Esophagus (tissue), 2 donors: Measurements from ENCODE around the gene SCD5. TPM values are rescaled to one million over a fixed set of nuclear protein-coding genes. Genes with fewer than 3 reads are reported as not detected.

Experiments
- H3K27ac ChIP-seq, 2 donors: one replicate each; pipeline ENCODE4 v1.5.1; 2013; ENCODE audit warnings: low read depth in 2 of 2, mild to moderate bottlenecking in 2 of 2, inconsistent platforms in 1 of 2, low read length in 1 of 2, moderate library complexity in 1 of 2
- H3K27me3 ChIP-seq, 2 donors: one replicate each; pipeline ENCODE4 v1.6.1; 2013; ENCODE audit warnings: low read length in 2 of 2, control low read depth in 1 of 2, mild to moderate bottlenecking in 1 of 2; ENCODE audit not compliant: insufficient read depth in 2 of 2, control insufficient read depth in 1 of 2
- H3K36me3 ChIP-seq, 2 donors: one replicate each; pipeline ENCODE4 v1.6.1; 2013; ENCODE audit warnings: low read length in 1 of 2; ENCODE audit not compliant: control insufficient read depth in 2 of 2, insufficient read depth in 2 of 2
- H3K4me1 ChIP-seq, 2 donors: one replicate each; pipeline ENCODE4 v1.6.1; 2013; ENCODE audit warnings: low read length in 1 of 2; ENCODE audit not compliant: control insufficient read depth in 2 of 2, insufficient read depth in 2 of 2
- H3K4me3 ChIP-seq, 2 donors: one replicate each; pipeline ENCODE4 v1.5.1; 2013; ENCODE audit warnings: low read length in 2 of 2, mild to moderate bottlenecking in 2 of 2, low read depth in 1 of 2, moderate library complexity in 1 of 2
- H3K9me3 ChIP-seq, 2 donors: one replicate each; pipeline ENCODE4 v1.6.1; 2013; ENCODE audit warnings: mild to moderate bottlenecking in 2 of 2, low read depth in 1 of 2, low read length in 1 of 2, moderate library complexity in 1 of 2; ENCODE audit not compliant: control insufficient read depth in 2 of 2, insufficient read depth in 1 of 2
- WGBS, 2 donors: extraction: QIAGEN DNeasy Blood & Tissue Kit; methylation state at CpG; one replicate each; pipeline ENCODE4 v1.1.7; 2013; 5-methylcytosine and 5-hydroxymethylcytosine counted together
- polyA plus RNA-seq, 2 donors: library from polyadenylated mRNA; stranded (reverse); fragments of 200-250 nt; gene quantifications; one replicate each; pipeline ENCODE4 v1.2.3, GENCODE V29; 2013
- donor health status: healthy with polysubstance abuse.
- donor health status: Bipolar disorder and iron deficiency.

Gene SCD5
- polyA plus RNA-seq, 2 donors, result 2.5 to 2.9 TPM

DNA sequence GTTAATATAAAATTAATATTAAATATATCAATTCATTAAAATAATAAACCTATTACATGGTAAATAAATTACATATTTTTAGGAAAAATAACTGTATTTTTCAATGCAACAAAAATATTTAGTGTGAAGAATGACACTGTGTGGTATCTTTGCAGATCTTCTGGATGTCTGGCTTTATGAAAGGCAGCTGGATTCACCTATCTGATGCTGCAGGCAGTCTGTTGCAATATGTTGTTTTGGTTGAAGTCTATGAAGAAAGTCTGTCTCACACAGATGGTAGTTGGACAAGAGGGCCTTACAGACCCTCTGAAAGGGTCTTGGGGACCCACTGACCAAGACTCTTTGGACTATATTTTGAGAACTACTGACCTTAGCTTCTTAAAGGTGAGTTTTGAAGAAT lies 147.7 kb downstream of the SCD5 start:
- no peaks in the 10 kb centered on the region for H3K4me1 ChIP-seq

DNA sequence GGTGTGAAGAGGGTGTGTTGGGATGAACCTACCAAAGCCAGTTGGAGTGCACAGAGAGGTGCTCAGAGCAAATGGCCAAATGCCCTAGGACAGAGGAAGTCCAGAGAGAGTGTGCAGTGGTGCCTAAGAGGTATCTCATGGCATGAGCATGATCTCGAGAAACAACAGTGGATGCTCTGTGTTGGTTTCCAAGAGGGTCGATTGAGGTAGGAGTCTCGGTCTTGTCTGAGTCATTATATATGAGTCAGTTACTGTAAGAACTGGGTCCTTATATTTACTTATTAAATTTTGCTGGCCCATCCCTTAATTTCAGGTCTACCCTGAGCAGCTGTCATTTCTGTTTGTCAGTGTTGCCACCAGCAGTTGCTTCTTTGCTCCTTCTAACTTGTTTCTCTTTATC lies 150.2 kb downstream of the SCD5 start:
- Histone ChIP-seq H3K4me1 (no peaks in the 10 kb centered on the region), H3K4me3 (no peak overlapping the region), H3K9me3 (no peaks in the 10 kb centered on the region), H3K27ac (no peak overlapping the region), H3K27me3 (no peaks in the 10 kb centered on the region), H3K36me3 (peaks cover 0 to 3% of the 10 kb centered on the region in 2 donors)
- WGBS, 2 donors, result 57 to 59% methylated on average over 3 of the region's 3 CpGs

More for the DNA sequence above, 147.7 kb downstream of the SCD5 start:
- Histone ChIP-seq H3K9me3 (no peaks in the 10 kb centered on the region), H3K36me3 (peaks cover 0 to 3% of the 10 kb centered on the region in 2 donors), H3K4me3 (no peak overlapping the region), H3K27me3 (no peaks in the 10 kb centered on the region), H3K27ac (no peak overlapping the region)

DNA sequence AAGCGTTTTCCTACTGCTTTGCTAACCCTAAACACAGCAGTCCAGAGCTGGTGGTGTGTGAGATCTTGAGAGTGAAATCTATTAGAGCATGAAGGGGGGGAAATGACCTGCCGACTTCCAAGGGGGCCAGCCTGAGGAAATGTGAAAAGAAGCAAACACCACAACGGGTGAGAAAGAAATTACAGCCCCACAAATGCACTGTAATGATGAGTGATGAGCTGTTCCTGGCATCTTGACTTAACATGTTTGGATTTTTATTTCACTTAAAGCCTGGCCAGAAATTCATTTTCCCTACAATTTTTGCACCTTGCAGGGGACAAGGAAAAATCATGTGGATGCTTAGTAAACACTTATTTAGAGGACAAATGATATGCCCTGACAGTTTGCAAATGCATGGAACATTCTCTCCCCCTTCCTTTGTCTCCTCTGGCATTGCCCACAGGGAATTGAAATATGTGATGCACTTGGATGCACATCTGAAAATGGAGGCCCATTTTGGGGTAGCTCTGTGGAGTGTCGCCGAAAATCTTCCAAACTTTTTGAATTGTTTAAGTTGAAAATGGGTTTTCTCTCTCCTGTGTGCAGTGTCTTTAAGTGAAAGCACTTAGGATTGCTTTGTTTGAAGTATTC lies 152.5 kb downstream of the SCD5 start:
- Histone ChIP-seq H3K9me3 (no peaks in the 10 kb centered on the region), H3K4me3 (no peak overlapping the region), H3K27ac (no peak overlapping the region), H3K27me3 (no peaks in the 10 kb centered on the region), H3K36me3 (peaks cover 0 to 3% of the 10 kb centered on the region in 2 donors), H3K4me1 (no peaks in the 10 kb centered on the region)
- WGBS, 2 donors, result 60 to 62% methylated on average over 5 of the region's 5 CpGs

DNA sequence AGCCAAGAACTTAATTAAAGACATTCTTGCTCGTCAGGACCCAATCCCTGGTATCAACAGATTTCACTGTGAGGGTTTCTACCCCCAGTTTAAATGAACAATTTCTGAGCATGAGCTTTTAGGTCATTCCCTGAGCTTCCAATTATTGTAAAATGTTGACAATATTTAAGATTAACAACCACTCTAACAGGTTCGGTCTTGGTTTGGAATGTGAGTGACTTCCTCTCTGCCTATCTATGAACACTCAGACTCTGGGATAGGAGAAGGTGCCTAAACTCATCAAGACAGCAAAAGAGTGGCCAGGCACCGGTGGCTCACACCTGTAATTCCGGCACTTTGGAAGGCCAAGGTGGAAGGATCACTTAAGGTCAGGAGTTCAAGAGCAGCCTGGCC lies 153.9 kb downstream of the SCD5 start:
- Histone ChIP-seq H3K27me3 (no peaks in the 10 kb centered on the region), H3K4me1 (no peaks in the 10 kb centered on the region), H3K27ac (no peak overlapping the region), H3K36me3 (peaks cover 0 to 3% of the 10 kb centered on the region in 2 donors), H3K4me3 (no peak overlapping the region), H3K9me3 (no peaks in the 10 kb centered on the region)
- 54 to 55% methylated on average over 4 of the region's 4 CpGs for WGBS, 2 donors

DNA sequence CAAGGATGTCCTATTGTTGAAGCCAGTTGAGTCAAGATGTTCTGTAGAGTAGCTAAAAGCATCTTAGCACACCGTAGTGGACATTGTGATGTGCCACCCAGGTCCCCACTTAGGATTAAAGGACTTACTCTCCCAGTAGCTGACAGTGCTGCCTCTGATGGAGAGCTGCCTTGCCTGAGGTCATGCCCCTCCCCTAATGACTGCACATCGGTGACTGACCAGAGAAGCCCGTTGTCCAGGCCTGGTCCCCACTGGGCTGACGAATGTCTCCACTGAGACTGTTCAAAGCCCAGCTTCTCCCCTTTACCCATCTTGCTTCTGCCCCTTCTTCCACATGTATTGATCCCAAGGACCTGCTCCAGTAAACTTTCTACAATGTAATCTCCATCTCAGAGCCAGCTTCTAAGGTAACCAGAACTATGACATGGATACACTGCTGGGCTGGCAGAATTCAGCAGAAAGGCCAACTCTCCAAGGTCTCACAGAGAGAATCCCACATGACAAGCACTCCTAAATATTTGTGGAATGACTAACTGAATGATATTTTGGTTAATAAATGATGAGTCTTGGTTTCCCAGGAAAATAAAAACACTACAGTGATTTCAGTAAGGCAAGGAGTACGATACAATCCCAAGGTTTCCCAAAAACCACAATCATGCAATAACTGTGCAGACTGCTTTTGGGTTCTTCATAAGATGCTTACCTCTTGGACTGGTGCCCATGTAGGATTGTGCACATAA lies 154.4 kb downstream of the SCD5 start:
- no peaks in the 10 kb centered on the region for H3K4me1 ChIP-seq
- H3K4me3 ChIP-seq, result no peak overlapping the region
- H3K9me3 ChIP-seq, result no peaks in the 10 kb centered on the region
- WGBS, 2 donors, result 87 to 91% methylated on average over 5 of the region's 5 CpGs
- H3K27me3 ChIP-seq, result no peaks in the 10 kb centered on the region
- H3K36me3 ChIP-seq, result no peaks in the 10 kb centered on the region
- no peak overlapping the region for H3K27ac ChIP-seq

DNA sequence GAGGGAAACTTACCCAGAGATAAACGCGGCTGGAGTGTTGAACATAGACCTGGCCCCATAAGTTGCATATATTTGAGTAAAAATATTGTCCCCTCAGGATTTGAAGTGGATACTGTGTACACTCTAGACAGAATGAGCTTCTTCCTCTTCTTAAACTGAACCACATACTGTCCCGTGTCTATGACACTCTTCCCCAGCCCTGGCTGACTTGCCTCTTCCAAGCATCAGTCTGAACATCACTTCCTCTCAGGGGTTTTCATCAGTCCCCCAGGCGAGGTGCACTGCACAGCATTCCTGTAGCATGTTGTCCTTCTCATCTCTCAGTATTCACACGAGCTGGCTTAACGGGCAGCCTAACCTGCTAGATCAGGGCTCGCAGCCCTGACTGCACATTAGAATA lies 156.3 kb downstream of the SCD5 start:
- WGBS, 2 donors, result 71 to 74% methylated on average over 7 of the region's 7 CpGs

DNA sequence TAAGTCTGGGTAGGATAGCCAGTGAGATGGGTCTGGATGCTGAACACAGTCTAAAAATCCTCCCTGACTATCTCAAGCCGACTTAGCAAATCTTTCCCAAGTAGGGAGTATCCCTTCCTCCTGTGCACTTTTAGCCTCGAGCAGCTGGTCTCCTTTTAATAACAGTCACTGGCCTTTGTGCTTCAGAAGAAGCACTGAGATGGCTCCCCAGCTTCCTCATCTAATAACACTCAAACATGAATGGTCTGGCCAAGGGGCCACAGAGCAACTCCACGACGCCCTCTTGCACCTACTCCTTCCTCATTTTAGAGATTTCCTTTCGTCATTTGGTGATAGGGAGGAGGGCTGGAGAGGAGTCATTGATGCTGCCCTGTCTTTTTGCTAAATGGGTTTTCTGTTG lies 158.1 kb downstream of the SCD5 start:
- 64 to 73% methylated on average over 5 of the region's 5 CpGs for WGBS, 2 donors
- Histone ChIP-seq H3K4me1 (no peaks in the 10 kb centered on the region), H3K9me3 (no peaks in the 10 kb centered on the region), H3K4me3 (no peak overlapping the region), H3K27ac (no peak overlapping the region), H3K36me3 (no peaks in the 10 kb centered on the region), H3K27me3 (no peaks in the 10 kb centered on the region)

More for the DNA sequence above, 156.3 kb downstream of the SCD5 start:
- Histone ChIP-seq H3K9me3 (no peaks in the 10 kb centered on the region), H3K4me1 (no peaks in the 10 kb centered on the region), H3K36me3 (no peaks in the 10 kb centered on the region), H3K27me3 (no peaks in the 10 kb centered on the region), H3K4me3 (no peak overlapping the region), H3K27ac (no peak overlapping the region)

DNA sequence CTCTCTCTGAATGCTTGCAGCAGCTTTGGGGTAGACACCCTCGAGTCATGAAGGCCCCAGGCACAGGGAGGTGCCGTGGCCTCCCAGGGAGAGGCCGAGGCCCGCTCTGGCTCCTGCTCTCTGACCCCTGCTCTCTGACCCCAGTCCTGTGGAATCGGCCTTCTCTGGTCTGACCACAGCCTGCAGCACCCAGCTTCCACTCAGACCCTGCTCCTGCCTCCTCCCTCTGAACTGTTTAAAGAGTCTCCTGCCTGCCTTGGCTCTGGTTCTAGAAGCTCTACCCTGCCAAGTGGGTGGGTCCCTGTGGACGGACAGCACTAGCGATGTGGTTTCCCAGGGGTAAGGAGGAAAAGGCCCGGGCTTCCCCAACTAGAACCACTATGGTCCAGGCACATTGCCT lies 158.6 kb downstream of the SCD5 start:
- H3K27me3 ChIP-seq, result no peaks in the 10 kb centered on the region
- H3K27ac ChIP-seq, result no peak overlapping the region
- no peak overlapping the region for H3K4me3 ChIP-seq
- WGBS, 2 donors, result 65 to 72% methylated on average over 8 of the region's 8 CpGs
- H3K4me1 ChIP-seq, result no peaks in the 10 kb centered on the region
- no peaks in the 10 kb centered on the region for H3K36me3 ChIP-seq
- no peaks in the 10 kb centered on the region for H3K9me3 ChIP-seq

DNA sequence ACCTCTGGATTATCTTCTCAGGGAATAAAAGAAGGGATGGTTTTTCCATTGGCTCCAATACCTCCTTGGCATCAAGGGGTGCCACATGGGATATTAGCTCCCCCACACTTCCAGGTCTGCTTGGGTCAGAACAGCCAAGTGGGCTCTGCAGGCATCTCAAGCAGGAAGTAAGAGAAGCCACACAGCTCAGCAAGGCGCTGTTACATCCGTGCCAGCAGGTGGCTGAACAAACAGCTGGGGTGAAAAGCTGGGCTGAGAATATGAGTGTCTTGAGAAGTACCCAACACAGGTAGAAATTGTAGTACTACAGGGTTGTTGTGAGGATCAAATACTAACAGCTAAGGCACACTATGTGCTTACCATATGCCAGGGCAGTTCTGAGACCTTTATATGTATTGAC lies 160.1 kb downstream of the SCD5 start:
- no peaks in the 10 kb centered on the region for H3K36me3 ChIP-seq
- no peak overlapping the region for H3K4me3 ChIP-seq
- no peaks in the 10 kb centered on the region for H3K9me3 ChIP-seq
- H3K27me3 ChIP-seq, result no peaks in the 10 kb centered on the region
- H3K27ac ChIP-seq, result no peak overlapping the region
- 71 to 80% methylated on average over 2 of the region's 2 CpGs for WGBS, 2 donors
- H3K4me1 ChIP-seq, result no peaks in the 10 kb centered on the region

DNA sequence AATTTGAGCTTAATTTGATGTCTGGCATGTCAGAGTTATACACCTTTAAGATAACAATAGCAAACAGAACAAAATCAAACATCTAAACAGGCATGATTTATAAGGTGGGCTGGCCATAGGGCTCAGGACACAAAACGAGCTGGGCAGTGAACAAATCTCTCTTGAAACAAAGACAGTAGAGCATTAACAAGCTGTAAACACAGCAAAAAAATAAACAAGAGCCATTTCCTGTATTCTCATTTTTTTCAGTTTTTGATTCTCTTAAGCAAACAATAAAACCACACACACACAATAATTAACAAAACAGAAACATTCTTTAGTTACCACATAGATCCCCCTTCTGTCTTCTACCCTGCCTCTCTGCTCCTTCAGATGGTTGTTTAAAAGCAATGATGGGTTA lies 168.5 kb downstream of the SCD5 start:
- no peaks in the 10 kb centered on the region for H3K4me1 ChIP-seq
- H3K9me3 ChIP-seq, result no peaks in the 10 kb centered on the region
- no peak overlapping the region for H3K27ac ChIP-seq
- no peaks in the 10 kb centered on the region for H3K36me3 ChIP-seq
- WGBS, 2 donors, result 37 to 51% methylated on average over 1 of the region's 1 CpG
- H3K4me3 ChIP-seq, result no peak overlapping the region
- H3K27me3 ChIP-seq, result no peaks in the 10 kb centered on the region
